ENCODE results near the gene SND1.

GRCh38 chr7:128078309-128078708 is 426.3 kb downstream of the SND1 start:
- TF ChIP-seq CTCF (tag by site-specific recombination; IDR thresholded peaks at IDR 0.05) = no peak
- no peak for TF ChIP-seq ZNF121 (tag by site-specific recombination; IDR thresholded peaks at IDR 0.05)
